Measurements from ENCODE around the gene C11orf58. TPM values are rescaled to one million over a fixed set of nuclear protein-coding genes. Genes with fewer than 3 reads are reported as not detected.

C11orf58 gene
- total RNA-seq, 1 donor from 2014 or later = 337 TPM

DNA sequence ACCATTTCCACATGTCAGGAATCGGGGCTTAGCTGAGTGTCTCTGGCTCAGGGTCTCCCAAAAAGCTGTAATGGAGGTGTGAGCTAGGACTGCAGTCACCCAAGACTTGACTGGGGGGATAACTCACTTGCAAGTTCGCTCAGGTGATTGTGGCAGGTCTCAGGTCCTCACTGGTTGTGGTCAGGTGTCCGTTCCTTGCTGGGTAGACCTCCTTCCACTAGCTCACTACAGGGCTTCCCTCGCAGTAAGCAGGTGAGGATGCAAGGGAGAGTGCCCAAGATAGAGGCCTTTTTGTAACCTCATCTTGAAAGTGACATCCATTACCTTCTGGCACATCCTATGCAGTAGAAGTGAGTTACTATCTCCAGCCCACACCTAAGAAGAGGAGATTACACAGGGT lies 29.5 kb downstream of the C11orf58 start:
- DNase-seq (ENCODE audit: low spot score) = no peak

DNA sequence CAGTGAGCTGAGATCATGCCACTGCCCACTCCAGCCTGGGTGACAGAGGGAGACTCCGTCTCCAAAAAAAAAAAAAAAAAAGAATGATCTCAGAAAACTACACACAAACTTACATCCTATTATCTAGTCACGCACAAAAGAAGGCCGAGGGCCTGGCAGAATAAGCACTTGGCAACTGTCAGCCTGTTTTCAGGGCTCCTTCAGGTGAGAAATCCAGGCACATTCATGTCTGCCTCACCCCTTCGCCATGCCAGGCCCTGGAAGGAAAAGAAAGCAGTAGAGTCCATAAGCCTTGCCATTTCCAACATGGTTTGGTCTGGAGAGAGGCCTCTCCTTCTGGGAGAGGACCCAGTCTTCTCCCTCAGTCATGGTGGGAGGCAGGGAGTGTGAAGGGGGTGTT lies 30.9 kb downstream of the C11orf58 start:
- no peak for DNase-seq (ENCODE audit: low spot score)

DNA sequence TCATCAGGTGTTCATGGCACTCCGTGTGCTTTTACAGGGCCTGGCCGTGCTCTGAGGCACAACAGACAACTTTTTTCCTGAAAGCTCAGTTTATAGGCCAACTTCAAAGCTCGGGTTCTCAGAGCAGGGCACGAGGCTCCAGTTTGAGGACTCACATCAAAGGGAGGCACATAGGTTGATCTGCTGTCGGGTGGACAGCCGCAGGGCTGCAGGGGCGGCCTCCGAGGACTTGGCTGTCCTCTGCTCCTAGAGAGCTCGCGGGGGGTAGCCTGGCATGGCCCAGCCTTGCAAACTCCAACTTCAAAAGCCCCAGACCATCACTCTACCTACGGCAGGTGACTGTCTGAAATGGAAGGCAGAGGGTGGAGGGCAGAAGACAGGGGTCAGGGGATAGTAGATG lies 31.6 kb downstream of the C11orf58 start:
- DNase-seq (ENCODE audit: low spot score) = no peak

DNA sequence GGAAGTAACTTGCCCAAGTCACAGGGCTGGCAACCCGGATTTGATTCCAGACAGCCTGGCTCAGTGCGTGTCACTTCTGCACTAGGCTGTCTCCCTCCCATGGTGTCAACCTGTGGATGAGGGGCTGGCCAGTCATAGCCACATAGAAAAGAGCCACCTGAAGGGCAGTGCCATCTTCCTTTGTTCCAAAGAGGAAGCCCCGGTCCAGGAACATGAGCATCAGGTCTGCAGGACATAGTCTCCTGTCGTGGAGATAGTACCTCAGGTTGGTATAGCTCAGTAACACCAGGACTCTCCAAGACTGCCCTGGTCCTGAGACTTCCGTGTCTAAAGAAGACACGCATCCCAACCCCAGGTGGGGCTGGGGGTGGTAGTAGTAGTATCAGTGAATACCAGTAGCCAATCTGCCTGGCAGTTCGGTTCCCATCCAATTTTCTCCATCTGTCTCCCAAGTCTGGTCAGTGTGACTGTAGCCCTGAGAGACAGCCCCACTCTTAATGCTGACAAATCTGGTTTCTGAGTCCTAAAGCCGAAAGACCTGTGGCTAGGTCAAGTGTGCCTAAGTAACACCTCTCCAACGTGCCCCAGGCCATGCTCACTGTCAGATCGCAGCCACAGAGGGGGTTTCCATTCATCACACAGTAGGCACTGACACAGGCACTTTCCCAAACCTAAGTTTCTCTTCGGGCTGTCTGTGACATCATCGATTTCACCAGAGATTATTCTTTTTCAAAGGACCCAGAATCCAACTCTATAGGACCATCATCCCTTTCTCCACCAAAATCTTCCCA lies 33.1 kb downstream of the C11orf58 start:
- no peak for DNase-seq (ENCODE audit: low spot score)

DNA sequence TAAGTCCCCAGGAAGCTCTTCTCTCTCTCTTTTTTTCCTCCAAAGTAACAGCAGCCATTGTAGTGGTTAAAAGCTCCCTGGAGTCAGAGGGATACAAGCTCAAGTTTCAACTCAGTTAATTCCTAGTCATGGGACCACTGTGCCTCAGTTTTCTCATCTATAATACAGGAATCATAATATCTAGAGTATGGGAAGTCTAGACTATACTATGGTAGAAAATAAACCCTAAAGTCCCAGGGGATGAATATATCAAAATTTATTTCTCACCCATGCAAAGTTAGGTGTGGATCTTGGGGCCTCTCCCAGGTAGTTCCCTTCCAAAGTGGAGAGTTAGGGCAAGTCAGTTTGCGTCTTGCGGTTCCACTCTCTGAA lies 33.7 kb downstream of the C11orf58 start:
- no peak for DNase-seq (ENCODE audit: low spot score)

DNA sequence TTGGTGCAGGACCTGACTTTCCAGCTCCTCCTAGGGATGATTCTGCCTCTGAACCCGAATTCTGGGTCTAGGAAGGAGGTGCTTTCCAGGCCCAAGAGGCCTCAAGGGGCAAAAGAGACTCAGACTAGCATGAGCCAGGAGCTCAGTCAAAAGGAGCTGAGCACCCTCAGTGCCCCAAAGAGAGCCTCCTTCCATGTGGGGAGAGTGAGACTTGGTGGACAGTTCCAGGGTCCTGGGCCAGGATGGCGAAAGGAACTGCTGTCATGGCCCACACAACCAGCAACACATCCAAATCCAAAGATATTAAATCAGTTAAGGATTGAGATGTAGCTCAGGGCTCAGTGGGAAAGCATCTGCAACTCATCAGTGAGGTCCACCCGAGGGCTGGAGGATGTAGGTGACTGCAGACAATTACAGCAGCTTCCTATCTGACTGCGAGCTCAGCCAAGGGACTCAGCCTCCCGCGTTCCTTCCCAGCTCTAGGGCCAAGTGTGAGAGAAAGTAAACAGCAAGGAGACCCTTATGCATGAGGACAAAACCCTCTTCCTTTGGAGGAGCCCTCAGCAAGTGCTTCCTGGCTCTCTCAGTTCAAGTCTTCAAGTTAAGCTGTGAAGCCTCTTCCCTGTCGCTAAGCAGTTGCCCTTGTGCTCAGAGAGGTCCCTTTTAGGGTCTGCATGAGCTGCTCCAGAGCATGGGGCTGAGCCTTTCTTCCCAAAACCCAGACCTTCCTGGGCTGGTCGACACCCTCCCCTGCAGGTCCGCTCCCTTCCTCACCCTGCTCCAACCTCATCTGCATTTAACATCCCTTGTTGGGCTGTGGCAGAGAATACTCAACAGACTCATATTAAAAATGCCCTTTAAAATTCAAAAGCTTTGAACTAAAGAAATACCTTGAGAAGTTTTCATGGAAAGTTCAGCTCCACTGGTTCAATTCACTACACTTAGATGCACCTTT lies 35.8 kb downstream of the C11orf58 start:
- peak; percentile 18 for DNase-seq (ENCODE audit: low spot score)

DNA sequence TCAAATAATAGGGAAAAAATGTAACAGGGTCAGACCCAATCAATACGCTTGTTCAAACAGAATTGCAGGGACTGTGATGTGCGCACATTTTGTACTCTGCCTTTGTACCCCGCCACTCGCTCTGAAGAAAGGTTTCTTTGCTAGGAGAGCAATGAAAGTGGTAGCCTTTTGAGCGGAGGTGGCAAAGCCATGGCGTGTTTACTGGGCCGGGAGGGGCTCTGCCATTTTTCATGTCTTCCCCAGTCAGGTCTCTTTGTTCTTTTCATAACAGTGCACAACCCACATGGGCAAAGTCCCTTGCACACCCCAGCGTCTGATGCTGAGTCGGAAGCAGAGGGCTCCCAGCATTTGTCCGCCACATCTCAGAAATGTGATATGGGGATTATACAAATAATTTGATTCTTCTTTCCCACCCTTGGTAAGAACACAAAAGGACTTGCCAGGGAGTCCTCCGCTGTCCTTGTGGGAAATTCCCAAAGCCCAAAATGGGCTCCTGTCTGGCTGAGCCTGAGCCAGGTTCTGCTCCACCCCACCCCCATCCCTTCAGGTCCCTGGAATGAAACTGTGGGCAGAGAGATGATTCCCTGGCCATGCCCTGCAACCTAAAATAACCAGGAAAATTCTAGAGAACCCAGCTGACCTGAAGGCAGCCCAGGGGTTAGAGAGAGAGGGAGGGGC lies 36.6 kb downstream of the C11orf58 start:
- DNase-seq (ENCODE audit: low spot score) = no peak

DNA sequence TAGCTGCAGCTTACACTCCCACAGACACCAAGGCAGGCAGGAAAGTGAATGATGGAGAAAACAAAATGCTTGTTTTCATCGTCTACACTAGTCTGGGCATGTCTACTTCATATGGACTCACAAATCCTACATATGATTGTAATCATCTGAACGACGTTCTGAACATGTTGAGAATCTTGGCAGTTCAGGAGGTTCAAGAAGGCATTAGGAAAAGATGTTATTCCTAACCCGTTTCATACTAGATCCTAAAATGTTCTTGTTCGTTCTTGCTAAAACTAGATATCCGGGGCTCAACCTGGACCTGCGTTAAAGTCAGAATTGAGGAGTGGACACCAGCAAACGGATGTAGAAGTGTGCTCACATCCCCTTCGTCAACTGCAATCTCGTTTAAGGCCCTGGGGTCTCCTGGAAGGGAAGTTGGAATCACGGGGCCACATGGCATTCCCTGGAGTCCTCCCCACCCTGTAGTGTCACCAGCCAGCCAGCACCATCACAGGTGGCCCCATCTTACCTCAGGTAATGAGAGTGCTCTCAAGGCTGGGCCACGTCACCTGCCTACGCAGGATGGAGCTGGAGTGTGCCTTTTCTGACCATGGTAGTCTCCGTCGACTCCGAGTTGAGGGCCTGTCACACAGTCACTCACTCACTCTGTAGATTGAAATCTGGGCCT lies 37.3 kb downstream of the C11orf58 start:
- no peak for DNase-seq (ENCODE audit: low spot score)

DNA sequence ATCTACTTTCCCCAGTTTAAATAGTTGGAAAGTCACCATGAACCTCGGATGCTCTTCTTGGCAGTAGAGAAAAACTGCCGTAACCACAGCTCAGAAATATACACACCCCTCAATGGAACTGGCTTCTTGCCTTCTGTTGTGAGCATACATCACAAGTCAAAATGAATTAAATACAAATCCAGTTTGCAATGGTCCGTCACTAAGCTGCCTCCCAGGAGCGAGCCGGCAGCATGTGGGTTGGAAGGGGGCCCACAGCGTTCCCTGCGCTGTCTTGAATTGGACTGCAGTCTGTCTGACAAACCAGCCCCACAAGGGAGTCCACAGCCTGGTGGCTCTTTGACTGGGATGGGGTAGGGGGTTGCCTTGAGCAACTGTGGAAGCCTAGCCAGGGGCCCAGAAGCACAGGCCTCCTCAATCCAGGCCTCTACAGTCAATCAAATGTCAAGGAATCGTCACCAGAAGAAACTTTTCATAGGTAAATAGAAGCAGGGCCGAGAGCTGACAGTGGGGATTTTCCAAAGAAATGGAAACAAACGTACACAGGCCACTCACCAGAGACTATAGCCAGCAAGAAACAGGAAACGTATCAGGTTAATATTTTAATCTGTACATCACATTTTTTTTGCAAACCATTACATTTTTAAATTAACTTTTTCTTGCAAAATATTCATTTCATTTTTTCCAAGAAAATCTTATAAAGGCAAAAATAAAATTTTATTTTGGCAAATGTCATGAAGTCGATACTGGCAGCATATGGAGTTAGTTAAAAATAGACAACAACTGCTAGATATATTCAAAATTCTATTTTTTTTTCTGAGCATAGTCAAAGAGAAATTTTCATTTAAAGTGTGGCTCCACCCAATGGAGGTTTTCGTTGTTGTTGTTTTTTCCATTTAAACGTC lies 38.5 kb downstream of the C11orf58 start:
- DNase-seq (ENCODE audit: low spot score) = peak; percentile 15

DNA sequence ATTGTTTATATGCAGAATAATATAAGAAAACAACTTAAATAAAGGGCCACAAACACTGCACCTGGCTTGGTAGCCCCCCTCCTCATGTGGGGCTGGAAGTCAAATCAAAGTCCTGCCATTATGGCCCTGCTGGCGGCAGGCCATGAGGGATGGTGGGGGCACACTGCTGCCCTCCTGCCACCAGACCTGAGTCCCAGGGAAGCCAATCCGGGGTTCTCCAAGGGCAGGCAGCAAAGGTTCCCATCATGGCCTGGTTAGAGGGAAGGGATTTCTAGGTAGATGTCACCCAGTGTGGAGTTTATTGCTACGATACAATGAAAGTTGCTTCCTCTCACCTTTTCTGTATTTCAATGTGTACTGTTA lies 39.1 kb downstream of the C11orf58 start:
- DNase-seq (ENCODE audit: low spot score) = no peak

DNA sequence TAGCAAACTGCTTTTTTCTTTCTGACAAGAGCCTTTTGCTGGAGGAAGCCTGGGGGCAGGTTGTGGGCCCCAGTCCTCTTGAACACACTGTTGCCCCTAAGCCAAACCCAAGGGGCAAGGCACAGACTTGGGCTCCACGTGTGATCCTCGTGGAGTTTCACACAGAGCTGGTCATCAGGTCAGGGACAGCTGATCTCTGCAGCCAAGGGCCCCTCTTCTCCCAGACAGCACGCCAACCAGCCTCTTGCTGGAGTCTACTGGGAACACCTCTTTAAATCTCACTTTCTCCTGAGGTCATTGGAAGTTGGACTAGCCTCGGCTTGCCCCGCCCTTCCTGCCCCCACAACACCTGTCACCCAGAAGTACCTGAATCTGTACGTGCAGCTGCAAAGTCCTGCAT lies 39.8 kb downstream of the C11orf58 start:
- DNase-seq (ENCODE audit: low spot score) = no peak

DNA sequence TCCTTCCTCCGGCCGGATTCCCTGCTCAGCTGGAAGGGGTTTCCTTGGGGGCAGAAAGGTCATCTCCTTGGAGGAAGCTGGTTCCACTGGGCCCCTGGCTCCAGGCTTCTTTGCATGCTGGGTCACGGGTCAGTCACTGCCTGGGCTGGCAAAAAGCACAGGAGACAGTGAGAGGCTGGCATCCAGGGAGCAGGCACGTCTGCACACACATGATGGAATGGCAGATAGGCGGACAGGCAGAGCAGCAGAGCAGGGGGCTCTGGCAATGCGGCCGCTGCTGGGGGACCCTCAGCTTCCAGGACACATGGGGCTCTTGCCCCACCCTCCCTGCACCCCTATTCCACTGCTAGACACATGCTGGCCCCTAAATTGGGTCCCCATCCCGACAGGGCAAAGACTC lies 40.4 kb downstream of the C11orf58 start:
- DNase-seq (ENCODE audit: low spot score) = no peak

DNA sequence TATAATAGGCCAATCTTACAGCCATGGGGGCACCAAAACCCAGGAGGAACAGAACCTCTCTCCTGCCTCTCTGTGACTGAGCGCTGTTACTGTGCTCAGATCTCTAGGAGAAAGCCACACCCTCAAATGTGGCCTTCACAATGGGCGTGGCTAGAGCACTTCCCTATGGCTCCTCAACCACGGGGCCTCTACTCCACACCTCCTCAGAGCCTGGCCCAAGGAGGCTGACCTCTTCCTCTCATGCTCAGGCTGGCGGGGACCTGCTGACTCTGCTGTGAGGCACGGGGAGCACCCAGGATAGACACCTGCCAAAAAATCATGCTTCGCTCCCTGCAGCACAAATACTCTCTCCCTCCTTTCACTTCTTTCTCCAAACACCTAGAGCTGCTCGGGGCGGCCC lies 41.0 kb downstream of the C11orf58 start:
- no peak for DNase-seq (ENCODE audit: low spot score)

DNA sequence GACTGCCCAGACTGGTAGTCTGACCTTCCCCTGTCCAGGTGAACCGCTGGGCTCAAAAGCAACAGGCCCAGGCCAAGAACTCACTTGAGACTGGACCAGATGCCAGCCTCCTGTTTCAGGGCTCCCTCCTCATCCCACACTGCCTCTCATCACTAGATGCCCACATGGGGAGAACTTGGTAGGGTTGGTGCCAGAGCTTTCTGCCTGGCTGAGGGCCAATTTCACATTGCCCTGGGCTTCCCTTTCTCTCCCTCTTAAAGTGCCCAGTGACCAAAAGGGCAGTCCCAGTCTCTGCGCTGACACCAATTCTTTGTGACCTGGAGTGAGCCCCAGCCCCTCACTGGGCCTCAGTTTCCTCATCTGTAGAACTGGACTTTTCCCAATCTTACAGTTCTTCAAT lies 41.7 kb downstream of the C11orf58 start:
- no peak for DNase-seq (ENCODE audit: low spot score)

DNA sequence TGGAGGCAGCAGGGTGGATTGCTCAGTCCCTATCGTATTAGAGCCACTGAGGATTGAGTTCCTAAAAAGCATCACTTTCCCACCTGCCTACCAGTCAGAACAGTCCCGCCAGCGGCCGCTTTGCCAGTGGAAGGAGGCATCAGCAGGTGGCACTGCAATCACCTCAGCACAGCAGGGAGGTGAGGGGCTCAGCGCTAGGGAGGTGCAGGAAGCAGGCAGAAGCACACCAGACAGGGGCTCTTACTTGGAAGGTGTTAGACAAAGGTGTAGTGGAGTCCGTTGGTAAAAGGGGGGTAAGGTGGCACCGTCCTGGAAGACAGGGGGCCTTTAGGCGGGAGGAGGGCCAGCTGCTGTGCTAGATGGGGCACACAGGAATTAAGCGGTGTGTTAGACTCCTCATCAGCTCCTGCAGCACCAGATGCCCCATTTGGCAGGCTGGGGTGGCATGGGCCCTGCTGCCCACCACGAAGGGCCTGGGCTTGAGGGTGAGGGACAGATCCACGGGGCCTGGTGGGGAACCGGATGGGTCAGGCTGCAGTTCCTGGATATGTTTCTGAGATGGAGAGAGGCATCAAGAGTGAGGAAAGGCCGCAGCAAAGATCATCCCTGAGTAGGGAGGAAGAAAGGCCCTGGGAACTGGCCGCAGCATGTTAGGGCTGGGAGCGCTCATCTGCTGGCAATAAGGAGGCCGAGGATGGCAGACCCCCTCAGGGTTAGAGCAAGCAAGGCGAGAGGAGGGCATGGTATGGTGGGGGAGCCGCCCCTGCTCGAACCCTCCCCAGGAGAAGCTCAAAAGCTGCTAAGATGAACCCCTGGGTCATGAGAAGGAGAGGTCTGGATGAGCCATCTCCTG lies 42.5 kb downstream of the C11orf58 start:
- DNase-seq (ENCODE audit: low spot score) = no peak

DNA sequence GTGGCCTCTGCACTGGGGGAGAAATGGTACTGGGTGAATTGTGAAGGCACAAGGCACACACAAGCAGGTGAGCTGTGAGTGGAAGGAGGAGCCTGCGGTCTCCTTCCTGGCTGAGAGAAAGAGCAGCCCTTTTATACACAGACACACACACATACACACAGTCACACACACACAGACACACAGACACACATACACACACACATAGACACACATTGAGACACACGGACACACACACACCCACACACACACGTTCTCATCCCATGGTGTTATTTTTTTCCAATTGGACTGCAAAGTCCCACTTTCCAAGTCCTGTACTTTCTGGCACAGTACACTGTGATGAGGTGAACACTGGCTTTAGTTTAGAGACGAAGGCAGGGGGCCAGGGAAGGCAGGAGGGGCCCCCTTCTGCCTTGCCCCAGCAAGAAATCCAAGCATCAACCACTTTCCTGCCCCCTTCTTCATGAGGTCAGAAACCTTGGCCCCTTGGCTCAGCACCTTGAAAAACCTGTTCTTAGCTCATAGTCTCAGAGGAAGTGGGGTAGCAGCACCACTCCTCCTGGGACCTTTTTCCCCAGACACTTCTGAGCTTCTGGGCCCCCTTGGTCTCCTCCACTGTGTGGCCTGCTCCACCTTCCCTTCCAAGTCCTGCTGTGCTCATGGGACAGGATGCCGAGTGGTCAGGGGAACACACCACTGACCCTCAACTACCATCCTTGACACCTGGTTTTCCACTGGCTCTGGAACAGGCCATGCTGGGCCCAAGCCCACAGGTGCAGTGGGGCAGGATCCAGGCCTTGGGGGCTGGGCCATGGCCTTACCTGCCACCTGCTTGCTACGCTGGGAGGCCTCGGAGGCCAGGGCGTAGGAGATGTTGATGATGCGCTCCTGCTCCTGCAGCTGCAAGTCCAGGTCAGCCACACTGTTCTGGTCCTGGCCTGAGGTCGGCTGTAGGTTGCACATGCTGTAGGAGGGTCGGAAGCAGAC lies 43.8 kb downstream of the C11orf58 start:
- DNase-seq (ENCODE audit: low spot score) = peak; percentile 12

DNA sequence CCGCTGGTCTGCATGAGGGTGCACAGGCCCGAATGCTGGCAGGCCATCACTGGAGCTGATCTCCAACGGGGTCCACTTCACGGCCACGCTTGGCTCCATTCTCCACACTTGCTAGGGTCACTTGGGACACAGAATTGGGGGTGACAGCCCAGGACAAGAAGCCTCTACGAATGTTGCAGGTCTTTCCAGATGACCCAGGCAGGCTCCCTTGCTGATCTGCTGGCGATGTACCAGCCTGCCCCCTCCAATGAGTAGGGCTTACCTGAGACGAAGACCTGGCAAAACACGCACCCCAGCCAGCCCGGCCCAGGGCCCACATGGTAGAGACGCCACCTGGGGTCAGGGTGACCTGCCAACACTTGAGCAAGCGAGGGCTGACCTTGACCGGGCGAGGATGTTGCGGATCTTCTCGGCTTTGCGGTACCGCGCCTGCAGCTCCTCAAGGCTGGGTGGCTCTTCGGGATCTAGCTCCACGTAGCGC lies 44.9 kb downstream of the C11orf58 start:
- no peak for DNase-seq (ENCODE audit: low spot score)

DNA sequence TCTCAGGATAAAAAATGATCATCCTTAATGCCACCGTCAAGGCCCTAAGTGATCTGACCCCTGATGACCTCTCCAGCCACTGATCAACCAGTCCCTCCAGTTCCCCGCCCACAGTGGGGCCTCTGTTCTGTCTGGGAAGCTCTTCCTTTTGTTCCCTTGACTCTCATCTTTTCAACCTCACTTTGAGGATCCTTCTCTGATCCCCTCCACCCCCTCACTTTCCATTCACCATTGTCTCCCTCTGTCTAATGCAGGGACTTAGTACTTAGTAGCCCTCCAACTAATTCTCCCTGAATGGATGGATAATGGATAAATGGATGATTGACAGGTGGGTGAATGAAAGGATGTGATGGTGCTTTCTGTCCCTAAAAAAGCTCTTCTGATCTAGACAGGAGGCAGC lies 45.6 kb downstream of the C11orf58 start:
- DNase-seq (ENCODE audit: low spot score) = no peak
